Breast epithelium (tissue), 4 donors: ENCODE measurements around the gene UACA. TPM values are rescaled to one million over a fixed set of nuclear protein-coding genes. Genes with fewer than 3 reads are reported as not detected.

Experiments used
- DNase-seq, 2 donors: peaks; one replicate each; pipeline ENCODE4 v3.0.0-alpha.2; 2019; ENCODE audit warnings: low spot score in 2 of 2
- H3K27ac ChIP-seq, 2 donors: fragments of 200-600 bp; sonication (generic) in 1 of 2; one replicate each; pipeline ENCODE4 v1.5.1; 2016 to 2019; ENCODE audit warnings: mild to moderate bottlenecking in 1 of 2
- H3K27me3 ChIP-seq, 2 donors: fragments of 200-600 bp; sonication (generic) in 1 of 2; one replicate each; pipeline versions ENCODE4 v1.5.1 to v1.6.0; 2017 to 2019; ENCODE audit warnings: control low read depth in 1 of 2, mild to moderate bottlenecking in 1 of 2
- H3K36me3 ChIP-seq: fragments of 200-600 bp; one replicate; pipeline ENCODE4 v1.5.1; 2019
- H3K4me1 ChIP-seq, 2 donors: fragments of 200-600 bp; sonication (generic); one replicate each; pipeline ENCODE4 v1.5.1; 2016 to 2019; ENCODE audit warnings: control low read depth in 1 of 2
- H3K4me3 ChIP-seq, 3 donors: fragments of 200-600 bp; sonication (generic); 1 replicate in 2 of 3; 2 replicates in 1 of 3; pipeline ENCODE4 v1.5.1; 2016 to 2019; ENCODE audit warnings: mild to moderate bottlenecking in 3 of 3, moderate library complexity in 2 of 3
- H3K9me3 ChIP-seq, 2 donors: fragments of 200-600 bp; sonication (generic) in 1 of 2; one replicate each; pipeline ENCODE4 v1.5.1; 2016 to 2019; ENCODE audit warnings: control low read depth in 1 of 2
- POLR2A ChIP-seq: fragments of 450-650 bp; IDR thresholded peaks from one replicate; pipeline ENCODE4 v1.6.1; 2016; ENCODE audit warnings: antibody characterized with exemption, mild to moderate bottlenecking, moderate library complexity
- POLR2AphosphoS5 ChIP-seq, 3 donors: sonication (generic); formaldehyde crosslinking; IDR thresholded peaks; one replicate each; pipeline ENCODE4 v1.6.1; 2017; ENCODE audit warnings: antibody characterized with exemption in 3 of 3
- intact Hi-C: fragments of 100-400 bp; cut with DNase I; formaldehyde crosslinking; loops from one replicate; pipeline ENCODE4 v1.15.1; 2023; ENCODE audit warnings: low total_unique reads
- total RNA-seq, 3 donors: library from RNA; depleted of rRNA; stranded (reverse); fragments of >200 nt; gene quantifications; one replicate each; pipeline ENCODE4 v1.1.0, GENCODE V29; 2016
- TF ChIP-seq, protein P1 (sequence below), 3 donors: fragments of 450-650 bp; IDR thresholded peaks; one replicate each; pipeline ENCODE4 v1.5.1; 2016 to 2017; ENCODE audit warnings: antibody characterized with exemption in 3 of 3, mild to moderate bottlenecking in 3 of 3, moderate library complexity in 3 of 3

UACA gene
- total RNA-seq, 3 donors from 2014 or later, result 68.5 to 144 (median 71.7) TPM

DNA sequence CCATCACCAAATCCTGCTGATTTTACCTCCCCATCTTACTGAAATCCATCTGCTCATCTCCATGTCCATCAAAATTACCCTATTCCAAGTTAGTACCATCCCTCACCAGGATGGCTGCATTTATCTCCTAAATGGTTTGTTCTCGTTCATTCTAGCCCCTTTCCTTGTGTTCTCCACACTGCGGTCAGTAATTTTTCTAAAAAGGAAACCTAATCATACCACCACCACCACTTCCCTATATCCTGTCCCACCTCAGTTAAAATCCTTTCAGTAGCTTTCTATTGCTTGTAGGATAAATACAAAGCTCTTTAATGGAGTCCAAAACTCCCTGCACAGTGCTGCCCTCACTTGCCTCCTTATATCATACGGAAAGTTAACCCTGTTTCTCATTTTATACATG is 51.1 kb downstream of the UACA start:
- no peak for DNase-seq
- Histone ChIP-seq H3K4me3 (no peak overlapping the region), H3K27ac (peak overlapping the region in 1 of 2 donors; percentile 73), H3K4me1 (peaks cover 7 to 17% of the 10 kb centered on the region in 2 donors), H3K9me3 (no peaks in the 10 kb centered on the region), H3K27me3 (no peaks in the 10 kb centered on the region), H3K36me3 (no peaks in the 10 kb centered on the region)
- intact Hi-C loops, result no loop called here
- TF ChIP-seq, protein P1, sequence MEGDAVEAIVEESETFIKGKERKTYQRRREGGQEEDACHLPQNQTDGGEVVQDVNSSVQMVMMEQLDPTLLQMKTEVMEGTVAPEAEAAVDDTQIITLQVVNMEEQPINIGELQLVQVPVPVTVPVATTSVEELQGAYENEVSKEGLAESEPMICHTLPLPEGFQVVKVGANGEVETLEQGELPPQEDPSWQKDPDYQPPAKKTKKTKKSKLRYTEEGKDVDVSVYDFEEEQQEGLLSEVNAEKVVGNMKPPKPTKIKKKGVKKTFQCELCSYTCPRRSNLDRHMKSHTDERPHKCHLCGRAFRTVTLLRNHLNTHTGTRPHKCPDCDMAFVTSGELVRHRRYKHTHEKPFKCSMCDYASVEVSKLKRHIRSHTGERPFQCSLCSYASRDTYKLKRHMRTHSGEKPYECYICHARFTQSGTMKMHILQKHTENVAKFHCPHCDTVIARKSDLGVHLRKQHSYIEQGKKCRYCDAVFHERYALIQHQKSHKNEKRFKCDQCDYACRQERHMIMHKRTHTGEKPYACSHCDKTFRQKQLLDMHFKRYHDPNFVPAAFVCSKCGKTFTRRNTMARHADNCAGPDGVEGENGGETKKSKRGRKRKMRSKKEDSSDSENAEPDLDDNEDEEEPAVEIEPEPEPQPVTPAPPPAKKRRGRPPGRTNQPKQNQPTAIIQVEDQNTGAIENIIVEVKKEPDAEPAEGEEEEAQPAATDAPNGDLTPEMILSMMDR (IDR thresholded peaks at IDR 0.05), result no peak
- TF ChIP-seq POLR2AphosphoS5 (IDR thresholded peaks at IDR 0.05) (no peak), POLR2A (no peak)

DNA sequence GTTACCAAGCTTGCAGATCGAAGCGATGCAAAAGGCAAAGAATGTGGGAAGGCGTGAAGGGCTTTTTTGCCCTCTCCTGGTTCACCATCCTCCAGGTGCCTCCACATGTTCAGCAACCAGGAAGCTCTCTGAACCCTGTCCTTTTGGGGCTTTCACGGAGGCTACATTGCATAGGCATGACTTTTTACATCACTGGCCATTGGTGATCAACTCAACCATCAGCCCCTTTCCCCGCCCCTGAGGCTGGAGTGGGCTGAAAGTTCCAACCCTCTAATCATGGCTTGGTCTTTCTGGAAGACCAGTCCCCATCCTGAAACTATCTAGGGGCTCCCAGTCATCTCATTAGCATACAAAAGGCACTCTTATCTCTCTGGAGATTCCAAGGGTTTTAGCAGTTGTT is 52.6 kb downstream of the UACA start:
- H3K4me1 ChIP-seq, result peaks cover 7 to 13% of the 10 kb centered on the region in 2 donors
- no peak overlapping the region for H3K27ac ChIP-seq
- H3K36me3 ChIP-seq, result no peaks in the 10 kb centered on the region

DNA sequence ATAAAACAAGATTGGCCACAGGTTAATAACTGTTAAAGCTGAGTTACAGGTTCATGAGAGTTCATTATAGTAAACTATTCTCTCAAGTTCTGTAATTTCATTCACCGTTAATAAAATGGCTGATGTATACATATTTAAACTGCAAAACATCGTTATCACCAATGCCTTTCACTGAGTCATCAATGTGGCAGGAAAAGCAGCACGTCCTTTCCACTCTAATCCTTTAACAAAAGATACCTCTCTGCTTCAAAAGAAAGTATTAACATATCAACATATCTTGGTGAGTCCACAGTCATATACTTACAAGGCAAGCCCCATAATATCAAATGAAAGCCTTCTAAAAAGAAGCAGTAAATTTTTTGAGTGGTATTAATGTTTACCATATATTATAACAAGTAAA is 54.5 kb downstream of the UACA start:
- H3K4me1 ChIP-seq, result peaks cover 7% of the 10 kb centered on the region in 2 donors

More for the DNA sequence above, 52.6 kb downstream of the UACA start:
- no peak for DNase-seq
- TF ChIP-seq POLR2A, result no peak
- TF ChIP-seq, protein P1 (IDR thresholded peaks at IDR 0.05), result no peak
- no peak for TF ChIP-seq POLR2AphosphoS5 (IDR thresholded peaks at IDR 0.05)
- intact Hi-C loops, result no loop called here
- no peaks in the 10 kb centered on the region for H3K27me3 ChIP-seq
- no peak overlapping the region for H3K4me3 ChIP-seq
- H3K9me3 ChIP-seq, result no peaks in the 10 kb centered on the region

DNA sequence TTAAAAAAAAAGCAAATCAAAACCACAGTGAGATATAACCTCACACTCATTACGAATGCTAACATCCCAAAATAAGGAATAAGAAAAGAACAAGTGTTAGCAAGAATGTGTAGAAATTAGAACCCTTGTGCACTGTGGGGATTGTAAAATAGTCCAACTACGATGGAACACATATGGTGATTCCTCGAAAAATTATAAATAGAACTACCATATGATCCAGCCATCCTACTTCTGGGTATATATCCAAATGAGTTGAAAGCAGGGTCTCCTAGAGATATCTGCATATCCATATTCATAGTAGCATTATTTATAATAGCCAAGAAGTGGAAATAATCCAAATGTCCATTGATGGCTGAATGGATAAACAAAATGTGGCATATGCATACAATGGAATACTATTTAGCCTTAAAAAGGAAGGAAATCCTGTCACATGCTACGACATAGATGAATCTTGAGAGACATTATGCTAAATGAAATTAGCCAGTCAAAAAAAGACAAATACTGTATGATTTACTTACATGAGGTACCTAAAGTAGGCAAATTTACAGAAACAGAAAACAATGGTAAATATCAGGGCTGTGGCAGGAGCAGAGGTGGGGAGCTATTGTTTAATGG is 55.6 kb downstream of the UACA start:
- H3K9me3 ChIP-seq, result no peaks in the 10 kb centered on the region
- H3K4me3 ChIP-seq, result no peak overlapping the region
- no peaks in the 10 kb centered on the region for H3K36me3 ChIP-seq
- no peak for DNase-seq
- TF ChIP-seq POLR2AphosphoS5 (IDR thresholded peaks at IDR 0.05) (no peak), POLR2A (no peak)
- TF ChIP-seq, protein P1 (IDR thresholded peaks at IDR 0.05), result no peak
- intact Hi-C loops, result no loop called here
- H3K4me1 ChIP-seq, result peaks cover 0 to 7% of the 10 kb centered on the region in 2 donors
- H3K27me3 ChIP-seq, result no peaks in the 10 kb centered on the region
- H3K27ac ChIP-seq, result no peak overlapping the region

More for the DNA sequence above, 54.5 kb downstream of the UACA start:
- intact Hi-C loops, result no loop called here
- no peaks in the 10 kb centered on the region for H3K27me3 ChIP-seq
- no peaks in the 10 kb centered on the region for H3K36me3 ChIP-seq
- no peak for TF ChIP-seq POLR2AphosphoS5 (IDR thresholded peaks at IDR 0.05)
- no peak for TF ChIP-seq POLR2A
- TF ChIP-seq, protein P1 (IDR thresholded peaks at IDR 0.05), result no peak
- no peak overlapping the region for H3K27ac ChIP-seq
- DNase-seq, result no peak
- H3K9me3 ChIP-seq, result no peaks in the 10 kb centered on the region
- H3K4me3 ChIP-seq, result no peak overlapping the region

DNA sequence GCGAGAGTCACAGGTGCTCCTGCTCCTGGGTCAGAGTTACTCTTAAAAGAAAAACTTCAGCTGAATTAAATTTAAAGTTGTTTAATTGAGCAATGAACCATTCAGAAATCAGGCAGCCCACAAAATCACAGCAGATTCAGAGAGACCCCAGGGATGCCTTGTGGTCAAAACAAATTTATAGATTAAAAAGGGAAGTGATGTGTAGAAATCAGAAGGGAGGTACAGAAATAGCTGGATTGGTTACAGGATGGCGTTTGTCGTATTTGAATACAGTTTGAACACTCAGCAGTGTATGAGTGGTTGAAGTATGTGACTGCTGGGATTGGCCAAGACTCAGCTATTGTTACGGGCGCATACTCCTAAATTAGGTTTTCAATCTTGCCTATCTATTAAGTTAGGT is 58.6 kb downstream of the UACA start:
- no peaks in the 10 kb centered on the region for H3K27me3 ChIP-seq
- DNase-seq, result no peak
- no peaks in the 10 kb centered on the region for H3K36me3 ChIP-seq
- no peaks in the 10 kb centered on the region for H3K9me3 ChIP-seq
- TF ChIP-seq, protein P1 (IDR thresholded peaks at IDR 0.05), result no peak
- H3K4me3 ChIP-seq, result no peak overlapping the region
- peaks cover 0 to 4% of the 10 kb centered on the region in 2 donors for H3K4me1 ChIP-seq
- no peak overlapping the region for H3K27ac ChIP-seq
- intact Hi-C loops, result no loop called here
